K562 (cell line): ENCODE measurements around the gene SV2C. TPM values are rescaled to one million over a fixed set of nuclear protein-coding genes. Genes with fewer than 3 reads are reported as not detected.

Source experiments
- BRD4 ChIP-seq: fragments of 200-600 bp; sonication (generic); IDR thresholded peaks from 2 replicates; pipeline ENCODE4 v1.6.1; 2017; ENCODE audit warnings: inconsistent platforms
- HEY1 ChIP-seq: fragments of 250-450 bp; sonication (Bioruptor Pico); IDR thresholded peaks from 2 replicates; pipeline ENCODE4 v1.5.0; 2020; ENCODE audit warnings: mild to moderate bottlenecking, moderate library complexity, borderline replicate concordance
- JUND ChIP-seq, 2 experiments: IDR thresholded peaks; 2 replicates in 1 of 2; 3 replicates in 1 of 2; pipeline ENCODE4 v1.6.1; 2011; ENCODE audit warnings: borderline replicate concordance in 2 of 2, low read depth in 2 of 2, low read length in 2 of 2, improper control_type of control experiment in 1 of 2, missing biosample characterization in 1 of 2, missing genetic modification characterization in 1 of 2, missing genetic modification reagents in 1 of 2
- MYC ChIP-seq, 2 experiments: fragments of 250-450 bp in 1 of 2; sonication (Bioruptor Pico) in 1 of 2; IDR thresholded peaks; 2 replicates each; pipeline versions ENCODE4 v1.5.1 to v1.6.1; 2012 to 2021; ENCODE audit warnings: low read depth in 2 of 2, borderline replicate concordance in 1 of 2, improper control_type of control experiment in 1 of 2, low read length in 1 of 2, mild to moderate bottlenecking in 1 of 2, moderate library complexity in 1 of 2
- SREBF2 ChIP-seq: sonication (generic); formaldehyde crosslinking; IDR thresholded peaks from 2 replicates; pipeline ENCODE4 v1.4.0; 2020; ENCODE audit warnings: mild to moderate bottlenecking, missing genetic modification reagents
- XRCC3 ChIP-seq: fragments of 450-650 bp; IDR thresholded peaks from 2 replicates; pipeline ENCODE4 v1.6.1; 2017; ENCODE audit warnings: mild to moderate bottlenecking, moderate library complexity
- ZNF436 ChIP-seq: fragments of 250-450, 450-650 bp; sonication (Bioruptor Pico); formaldehyde crosslinking; IDR thresholded peaks from 2 replicates; pipeline ENCODE4 v1.7.0; 2020; ENCODE audit warnings: mild to moderate bottlenecking
- ZZZ3 ChIP-seq: fragments of 450-650 bp; IDR thresholded peaks from 2 replicates; pipeline ENCODE4 v1.6.1; 2016; ENCODE audit warnings: antibody characterized with exemption, mild to moderate bottlenecking, moderate library complexity
- polyA plus RNA-seq, 8 experiments: library from polyadenylated mRNA; depleted of rRNA in 4 of 8; stranded (reverse) in 5 of 8; unstranded in 3 of 8; fragments of >200 nt; fragmentation: Nextera tagmentation in 2 of 8; fragmentation: Illumina TruSeq in 1 of 8; extraction: Ambion mirVana in 2 of 8; extraction: Trizol in 1 of 8; gene quantifications; 2 replicates each; pipeline versions ENCODE4 v1.2.1 to v1.2.3, GENCODE V29; 2011 to 2014; ENCODE audit warnings: inconsistent platforms in 1 of 8, missing spikeins in 1 of 8
- total RNA-seq, 7 experiments: library from RNA; depleted of rRNA in 6 of 7; stranded (reverse); fragments of >200 nt in 6 of 7; fragmentation: Illumina TruSeq in 2 of 7; extraction: Trizol in 2 of 7; gene quantifications; 2 replicates each; pipeline versions ENCODE4 v1.2.1 to v1.2.3, GENCODE V29; 2011 to 2021; ENCODE audit warnings: low replicate concordance in 1 of 7
- TF ChIP-seq, protein P1 (sequence below), 2 experiments: IDR thresholded peaks; 2 replicates each; pipeline ENCODE4 v1.6.1; 2012; ENCODE audit warnings: improper control_type of control experiment in 2 of 2, low read depth in 2 of 2, low read length in 2 of 2, borderline replicate concordance in 1 of 2

SV2C gene
- total and polyA plus RNA-seq, 9 of the 15 experiments (the other 6 are each of a cell fraction or from before 2014, with no cell fraction given), result 0.05 TPM; not detected in 8

DNA sequence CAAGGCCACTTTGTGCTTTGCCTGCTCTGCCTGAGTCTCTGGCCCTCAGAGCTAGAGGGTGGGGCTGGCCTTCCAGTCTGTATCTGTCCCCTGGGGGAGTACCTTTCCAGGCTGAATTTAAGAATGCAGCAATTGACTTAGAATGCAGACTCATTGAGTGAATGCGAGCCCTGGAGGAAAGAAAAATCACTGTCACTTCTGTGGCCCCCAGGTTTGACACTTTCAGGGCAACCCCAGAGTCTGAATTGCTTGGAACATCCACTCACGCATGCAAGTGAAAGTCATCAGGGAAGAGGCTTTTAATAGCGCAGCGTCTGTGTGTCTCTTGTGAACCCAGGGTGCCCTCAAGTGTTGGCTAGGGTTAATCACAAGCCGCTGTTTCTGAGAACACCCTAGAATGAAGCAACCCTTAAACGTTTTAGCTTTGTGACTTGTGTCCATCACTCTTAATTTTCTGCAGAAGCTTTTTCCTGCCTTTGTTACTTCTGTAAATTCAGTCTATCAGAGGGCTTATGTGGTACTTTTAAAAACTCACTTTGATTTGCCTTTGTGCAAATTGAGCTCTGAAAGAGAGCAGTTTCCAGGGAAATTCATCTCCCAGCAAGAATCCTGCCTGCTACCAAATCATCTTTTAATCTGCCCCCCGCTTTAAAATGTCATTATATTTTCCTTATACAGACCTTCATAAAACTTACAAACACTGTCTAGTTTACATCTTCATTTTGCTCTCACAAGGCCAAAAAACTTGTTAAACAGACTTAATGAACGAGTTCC, 173.1 kb downstream of the SV2C start (continued):
- TF ChIP-seq HEY1 (CRISPR knock-in tag) (no peak), MYC (IDR thresholded peaks at IDR 0.05; ENCODE audit: low read depth, low read length) (no peak), MYC (CRISPR knock-in tag; IDR thresholded peaks at IDR 0.05; ENCODE audit: borderline replicate concordance, low read depth) (no peak), JUND (IDR thresholded peaks at IDR 0.05; ENCODE audit: borderline replicate concordance, low read depth, low read length) (peak; percentile 47; the same call in 1 of the 2 replicates), JUND (tag; IDR thresholded peaks at IDR 0.05; ENCODE audit: borderline replicate concordance, low read depth, low read length) (no peak), SREBF2 (CRISPR knock-in tag) (no peak), XRCC3 (no peak), BRD4 (no peak), ZNF436 (no peak), ZZZ3 (no peak)
- TF ChIP-seq, protein P1, sequence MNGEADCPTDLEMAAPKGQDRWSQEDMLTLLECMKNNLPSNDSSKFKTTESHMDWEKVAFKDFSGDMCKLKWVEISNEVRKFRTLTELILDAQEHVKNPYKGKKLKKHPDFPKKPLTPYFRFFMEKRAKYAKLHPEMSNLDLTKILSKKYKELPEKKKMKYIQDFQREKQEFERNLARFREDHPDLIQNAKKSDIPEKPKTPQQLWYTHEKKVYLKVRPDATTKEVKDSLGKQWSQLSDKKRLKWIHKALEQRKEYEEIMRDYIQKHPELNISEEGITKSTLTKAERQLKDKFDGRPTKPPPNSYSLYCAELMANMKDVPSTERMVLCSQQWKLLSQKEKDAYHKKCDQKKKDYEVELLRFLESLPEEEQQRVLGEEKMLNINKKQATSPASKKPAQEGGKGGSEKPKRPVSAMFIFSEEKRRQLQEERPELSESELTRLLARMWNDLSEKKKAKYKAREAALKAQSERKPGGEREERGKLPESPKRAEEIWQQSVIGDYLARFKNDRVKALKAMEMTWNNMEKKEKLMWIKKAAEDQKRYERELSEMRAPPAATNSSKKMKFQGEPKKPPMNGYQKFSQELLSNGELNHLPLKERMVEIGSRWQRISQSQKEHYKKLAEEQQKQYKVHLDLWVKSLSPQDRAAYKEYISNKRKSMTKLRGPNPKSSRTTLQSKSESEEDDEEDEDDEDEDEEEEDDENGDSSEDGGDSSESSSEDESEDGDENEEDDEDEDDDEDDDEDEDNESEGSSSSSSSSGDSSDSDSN (IDR thresholded peaks at IDR 0.05; ENCODE audit: borderline replicate concordance in 1 of 2, low read depth in 2 of 2, low read length in 2 of 2), result no peak
